ENCODE results near the gene AOPEP. TPM values are rescaled to one million over a fixed set of nuclear protein-coding genes. Genes with fewer than 3 reads are reported as not detected.
A peak's percentile ranks its signal among the peaks of the same experiment; 100 is the strongest.

Gene AOPEP
- total RNA-seq, 1 experiment from 2014 or later, result 14.4 TPM

DNA sequence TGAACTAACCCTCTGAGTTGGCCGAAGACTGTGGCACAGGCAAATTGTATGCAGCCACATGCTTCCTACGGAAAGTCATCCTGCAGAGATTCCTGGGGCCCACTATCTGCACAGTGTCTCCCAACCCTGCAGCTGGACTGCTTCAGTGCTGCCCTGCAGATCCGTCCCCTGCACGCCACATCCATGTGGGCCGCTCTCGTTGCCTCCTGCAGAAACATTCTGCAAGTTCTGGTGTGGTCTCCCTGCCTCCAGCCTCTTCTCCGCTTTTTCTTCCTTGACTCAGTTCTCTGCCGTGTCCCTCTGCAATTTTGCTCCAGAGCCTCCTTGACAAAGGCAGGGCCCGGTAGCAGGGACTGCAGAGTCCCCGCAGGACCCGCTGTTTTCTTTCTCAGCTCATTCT, 249.0 kb downstream of the AOPEP start (continued):
- no peak for TF ChIP-seq OVOL2 (CRISPR knock-in tag; IDR thresholded peaks at IDR 0.05; ENCODE audit: borderline replicate concordance)

DNA sequence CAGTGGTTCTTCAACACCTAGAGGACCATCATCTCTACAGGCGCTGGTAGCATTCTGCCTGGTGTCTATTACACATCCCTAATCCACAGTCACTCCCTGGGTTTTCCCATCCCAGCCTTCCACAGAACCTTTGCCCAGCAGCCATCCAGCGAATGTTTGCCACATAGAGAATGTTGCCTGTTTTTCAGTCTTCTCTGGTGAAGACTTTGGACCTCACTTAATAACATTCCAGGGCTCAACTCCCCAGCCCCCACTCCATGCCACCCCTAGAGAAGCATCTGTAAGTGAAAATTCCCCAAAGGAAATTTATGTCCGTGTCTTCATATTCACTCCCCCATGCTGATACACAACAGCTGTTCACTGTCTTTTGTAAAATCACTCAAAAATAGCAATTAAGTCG, 249.6 kb downstream of the AOPEP start:
- CTCF ChIA-PET, result no interaction called here
- no peaks in the 10 kb centered on the region for H3K27me3 Mint-ChIP-seq (ENCODE audit: low read depth)
- H3K9me3 Mint-ChIP-seq, result no peaks in the 10 kb centered on the region
- DNase-seq (ENCODE audit: low spot score), result no peak
- no peak overlapping the region for H3K4me3 Mint-ChIP-seq
- H3K27ac Mint-ChIP-seq, result no peak overlapping the region
- POLR2A ChIA-PET, result no interaction called here
- TF ChIP-seq TP53 (CRISPR knock-in tag; IDR thresholded peaks at IDR 0.05) (no peak), FOXP4 (CRISPR knock-in tag; IDR thresholded peaks at IDR 0.05) (no peak), ZNF219 (CRISPR knock-in tag; IDR thresholded peaks at IDR 0.05; ENCODE audit: borderline replicate concordance) (no peak), PRDM15 (CRISPR knock-in tag; IDR thresholded peaks at IDR 0.05) (no peak), ZNF263 (CRISPR knock-in tag; IDR thresholded peaks at IDR 0.05; ENCODE audit: low read depth) (no peak), NR2C2 (CRISPR knock-in tag; IDR thresholded peaks at IDR 0.05) (no peak), OVOL2 (CRISPR knock-in tag; IDR thresholded peaks at IDR 0.05; ENCODE audit: borderline replicate concordance) (no peak), GRHL2 (CRISPR knock-in tag; IDR thresholded peaks at IDR 0.05; ENCODE audit: insufficient replicate concordance, severe bottlenecking) (no peak), RELA (CRISPR knock-in tag; IDR thresholded peaks at IDR 0.05; ENCODE audit: borderline replicate concordance) (no peak), ELF4 (CRISPR knock-in tag; IDR thresholded peaks at IDR 0.05; ENCODE audit: low read depth) (no peak)
- TF ChIP-seq, protein P1, sequence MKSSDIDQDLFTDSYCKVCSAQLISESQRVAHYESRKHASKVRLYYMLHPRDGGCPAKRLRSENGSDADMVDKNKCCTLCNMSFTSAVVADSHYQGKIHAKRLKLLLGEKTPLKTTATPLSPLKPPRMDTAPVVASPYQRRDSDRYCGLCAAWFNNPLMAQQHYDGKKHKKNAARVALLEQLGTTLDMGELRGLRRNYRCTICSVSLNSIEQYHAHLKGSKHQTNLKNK (CRISPR knock-in tag; IDR thresholded peaks at IDR 0.05), result no peak
- peaks cover 39% of the 10 kb centered on the region for H3K4me1 Mint-ChIP-seq
- no peak for ATAC-seq
- no peaks in the 10 kb centered on the region for H3K36me3 Mint-ChIP-seq

- DNase-seq (ENCODE audit: low spot score), result no peak
- H3K4me1 Mint-ChIP-seq, result peaks cover 42% of the 10 kb centered on the region
- H3K27ac Mint-ChIP-seq, result peak overlapping the region; percentile 15; the same call in 1 of the 2 replicates
- H3K4me3 Mint-ChIP-seq, result no peak overlapping the region
- no peaks in the 10 kb centered on the region for H3K36me3 Mint-ChIP-seq
- H3K9me3 Mint-ChIP-seq, result no peaks in the 10 kb centered on the region
- no peak for ATAC-seq
- ChIA-PET POLR2A (no interaction called here), CTCF (no interaction called here)
- H3K27me3 Mint-ChIP-seq (ENCODE audit: low read depth), result no peaks in the 10 kb centered on the region
- TF ChIP-seq FOXJ3 (CRISPR knock-in tag; IDR thresholded peaks at IDR 0.05; ENCODE audit: borderline replicate concordance) (no peak), E2F1 (CRISPR knock-in tag; IDR thresholded peaks at IDR 0.05) (no peak), CDX4 (CRISPR knock-in tag; IDR thresholded peaks at IDR 0.05; ENCODE audit: borderline replicate concordance) (no peak), HMGA2 (CRISPR knock-in tag; IDR thresholded peaks at IDR 0.05) (no peak), PRRX2 (CRISPR knock-in tag; IDR thresholded peaks at IDR 0.05) (no peak), ZNF416 (CRISPR knock-in tag; IDR thresholded peaks at IDR 0.05) (no peak), NFYB (CRISPR knock-in tag; conservative IDR thresholded peaks at IDR 0.05; ENCODE audit: low read depth) (no peak), FOXK1 (CRISPR knock-in tag; IDR thresholded peaks at IDR 0.05) (no peak), ATF1 (CRISPR knock-in tag; IDR thresholded peaks at IDR 0.05) (no peak), TEAD4 (CRISPR knock-in tag; IDR thresholded peaks at IDR 0.05) (no peak)
- TF ChIP-seq, protein P2, sequence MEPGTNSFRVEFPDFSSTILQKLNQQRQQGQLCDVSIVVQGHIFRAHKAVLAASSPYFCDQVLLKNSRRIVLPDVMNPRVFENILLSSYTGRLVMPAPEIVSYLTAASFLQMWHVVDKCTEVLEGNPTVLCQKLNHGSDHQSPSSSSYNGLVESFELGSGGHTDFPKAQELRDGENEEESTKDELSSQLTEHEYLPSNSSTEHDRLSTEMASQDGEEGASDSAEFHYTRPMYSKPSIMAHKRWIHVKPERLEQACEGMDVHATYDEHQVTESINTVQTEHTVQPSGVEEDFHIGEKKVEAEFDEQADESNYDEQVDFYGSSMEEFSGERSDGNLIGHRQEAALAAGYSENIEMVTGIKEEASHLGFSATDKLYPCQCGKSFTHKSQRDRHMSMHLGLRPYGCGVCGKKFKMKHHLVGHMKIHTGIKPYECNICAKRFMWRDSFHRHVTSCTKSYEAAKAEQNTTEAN (CRISPR knock-in tag; IDR thresholded peaks at IDR 0.05), result no peak
- TF ChIP-seq, protein P1 (CRISPR knock-in tag; IDR thresholded peaks at IDR 0.05), result no peak
- TF ChIP-seq, protein P3, sequence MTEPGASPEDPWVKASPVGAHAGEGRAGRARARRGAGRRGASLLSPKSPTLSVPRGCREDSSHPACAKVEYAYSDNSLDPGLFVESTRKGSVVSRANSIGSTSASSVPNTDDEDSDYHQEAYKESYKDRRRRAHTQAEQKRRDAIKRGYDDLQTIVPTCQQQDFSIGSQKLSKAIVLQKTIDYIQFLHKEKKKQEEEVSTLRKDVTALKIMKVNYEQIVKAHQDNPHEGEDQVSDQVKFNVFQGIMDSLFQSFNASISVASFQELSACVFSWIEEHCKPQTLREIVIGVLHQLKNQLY (CRISPR knock-in tag; IDR thresholded peaks at IDR 0.05), result no peak
Measured at GRCh38 chr9:94977416-94977815, 250.9 kb downstream of the AOPEP start.

Data from WTC11 (cell line).